Stomach (tissue), 9 donors: ENCODE measurements around the gene C19orf85. TPM values are rescaled to one million over a fixed set of nuclear protein-coding genes. Genes with fewer than 3 reads are reported as not detected.

ENCODE experiments used
- DNase-seq, 2 donors: peaks; one replicate each; pipeline versions ENCODE4 v3.0.0 to v3.0.0-alpha.2; 2013 to 2019
- H3K27ac ChIP-seq, 5 donors: fragments of 200-600 bp in 4 of 5; sonication (generic) in 4 of 5; one replicate each; pipeline ENCODE4 v1.5.1; 2013 to 2019; ENCODE audit warnings: mild to moderate bottlenecking in 1 of 5, moderate library complexity in 1 of 5
- H3K27me3 ChIP-seq, 3 donors: fragments of 200-600 bp; sonication (generic); one replicate each; pipeline ENCODE4 v1.5.1; 2017 to 2019; ENCODE audit warnings: mixed run types in 1 of 3
- H3K36me3 ChIP-seq, 4 donors: fragments of 200-600 bp; sonication (generic); 1 replicate in 3 of 4; 2 replicates in 1 of 4; pipeline ENCODE4 v1.5.1; 2016 to 2019
- H3K4me1 ChIP-seq, 4 donors: fragments of 200-600 bp; sonication (generic); one replicate each; pipeline ENCODE4 v1.5.1; 2016 to 2019
- H3K4me3 ChIP-seq, 4 donors: fragments of 200-600 bp; sonication (generic) in 3 of 4; one replicate each; pipeline ENCODE4 v1.5.1; 2016 to 2019; ENCODE audit warnings: mild to moderate bottlenecking in 1 of 4
- H3K9me3 ChIP-seq, 4 donors: fragments of 200-600 bp; sonication (generic); one replicate each; pipeline ENCODE4 v1.5.1; 2016 to 2019
- EP300 ChIP-seq: sonication (generic); formaldehyde crosslinking; IDR thresholded peaks from one replicate; pipeline ENCODE4 v1.6.1; 2017; ENCODE audit warnings: antibody characterized with exemption
- POLR2A ChIP-seq, 4 donors: fragments of 450-650 bp; IDR thresholded peaks; one replicate each; pipeline ENCODE4 v1.6.1; 2016; ENCODE audit warnings: antibody characterized with exemption in 4 of 4, control low read depth in 2 of 4, mild to moderate bottlenecking in 1 of 4, moderate library complexity in 1 of 4
- POLR2AphosphoS5 ChIP-seq, 3 donors: sonication (generic); formaldehyde crosslinking; IDR thresholded peaks; one replicate each; pipeline ENCODE4 v1.6.1; 2016; ENCODE audit warnings: antibody characterized with exemption in 3 of 3
- WGBS, 5 donors: extraction: QIAGEN DNeasy Blood & Tissue Kit in 3 of 5; methylation state at CpG; one replicate each; pipeline versions ENCODE4 v1.1.5 to v1.1.7; 2013 to 2018; 5-methylcytosine and 5-hydroxymethylcytosine counted together
- intact Hi-C: fragments of 100-400 bp; cut with DNase I; formaldehyde crosslinking; loops from one replicate; pipeline ENCODE4 v1.15.1; 2023; ENCODE audit warnings: low total_unique reads
- polyA plus RNA-seq, 3 donors: library from polyadenylated mRNA; stranded (reverse); fragments of 200-250 nt; gene quantifications; one replicate each; pipeline ENCODE4 v1.2.3, GENCODE V29; 2013
- total RNA-seq, 5 donors: library from RNA; depleted of rRNA; stranded (reverse); fragments of >200 nt; gene quantifications; one replicate each; pipeline versions ENCODE4 v1.1.0 to v1.2.3, GENCODE V29; 2014 to 2016
- TF ChIP-seq, protein P1 (sequence below), 7 experiments: fragments of 450-650 bp in 4 of 7; fragments of 200-600 bp in 3 of 7; sonication (generic) in 3 of 7; IDR thresholded peaks; one replicate each; pipeline ENCODE4 v1.5.1; 2016 to 2019; ENCODE audit warnings: antibody characterized with exemption in 7 of 7, control low read depth in 2 of 7, mild to moderate bottlenecking in 1 of 7
- donor health status: healthy with polysubstance abuse.
- donor health status: Bipolar disorder and iron deficiency.
- donor health status: healthy.

The C19orf85 gene
- total and polyA plus RNA-seq, 8 donors, result 0.23 TPM; not detected in 7

DNA sequence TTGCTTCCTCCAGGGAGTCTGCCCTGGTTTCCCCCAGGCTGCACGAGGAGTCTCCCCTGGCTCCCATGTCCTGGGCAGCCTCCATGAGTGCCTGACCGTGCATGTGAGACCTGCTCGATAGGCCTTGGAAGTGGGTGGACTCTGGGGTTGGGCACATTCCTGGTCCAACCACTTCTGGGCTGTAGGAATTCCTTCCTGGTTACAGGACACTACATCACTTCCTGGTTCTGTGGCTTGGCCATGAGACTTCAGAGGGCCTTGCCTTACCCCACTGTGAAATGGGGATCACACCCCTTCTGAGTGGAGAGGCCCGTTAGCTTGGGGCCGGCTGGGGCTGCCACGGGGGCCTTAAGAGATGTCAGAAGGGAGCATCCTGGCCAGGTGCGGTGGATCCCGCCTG lies 7.9 kb upstream of the C19orf85 start:
- H3K4me1 ChIP-seq, result peaks cover 5 to 21% (median 18%) of the 10 kb centered on the region in 4 donors
- no peaks in the 10 kb centered on the region for H3K9me3 ChIP-seq
- no peak overlapping the region for H3K4me3 ChIP-seq
- DNase-seq, result peak in 1 of 2 donors; percentile 54
- H3K27me3 ChIP-seq, result no peaks in the 10 kb centered on the region
- H3K36me3 ChIP-seq, result no peaks in the 10 kb centered on the region
- TF ChIP-seq POLR2AphosphoS5 (IDR thresholded peaks at IDR 0.05), result no peak
- TF ChIP-seq EP300, result no peak
- no peak for TF ChIP-seq POLR2A (IDR thresholded peaks at IDR 0.05)
- TF ChIP-seq, protein P1, sequence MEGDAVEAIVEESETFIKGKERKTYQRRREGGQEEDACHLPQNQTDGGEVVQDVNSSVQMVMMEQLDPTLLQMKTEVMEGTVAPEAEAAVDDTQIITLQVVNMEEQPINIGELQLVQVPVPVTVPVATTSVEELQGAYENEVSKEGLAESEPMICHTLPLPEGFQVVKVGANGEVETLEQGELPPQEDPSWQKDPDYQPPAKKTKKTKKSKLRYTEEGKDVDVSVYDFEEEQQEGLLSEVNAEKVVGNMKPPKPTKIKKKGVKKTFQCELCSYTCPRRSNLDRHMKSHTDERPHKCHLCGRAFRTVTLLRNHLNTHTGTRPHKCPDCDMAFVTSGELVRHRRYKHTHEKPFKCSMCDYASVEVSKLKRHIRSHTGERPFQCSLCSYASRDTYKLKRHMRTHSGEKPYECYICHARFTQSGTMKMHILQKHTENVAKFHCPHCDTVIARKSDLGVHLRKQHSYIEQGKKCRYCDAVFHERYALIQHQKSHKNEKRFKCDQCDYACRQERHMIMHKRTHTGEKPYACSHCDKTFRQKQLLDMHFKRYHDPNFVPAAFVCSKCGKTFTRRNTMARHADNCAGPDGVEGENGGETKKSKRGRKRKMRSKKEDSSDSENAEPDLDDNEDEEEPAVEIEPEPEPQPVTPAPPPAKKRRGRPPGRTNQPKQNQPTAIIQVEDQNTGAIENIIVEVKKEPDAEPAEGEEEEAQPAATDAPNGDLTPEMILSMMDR (IDR thresholded peaks at IDR 0.05), result no peak
- 36 to 74% (median 72%) methylated on average over 3 to 8 of the region's 8 CpGs for WGBS, 5 donors
- intact Hi-C loops, result no loop called here
- no peak overlapping the region for H3K27ac ChIP-seq

DNA sequence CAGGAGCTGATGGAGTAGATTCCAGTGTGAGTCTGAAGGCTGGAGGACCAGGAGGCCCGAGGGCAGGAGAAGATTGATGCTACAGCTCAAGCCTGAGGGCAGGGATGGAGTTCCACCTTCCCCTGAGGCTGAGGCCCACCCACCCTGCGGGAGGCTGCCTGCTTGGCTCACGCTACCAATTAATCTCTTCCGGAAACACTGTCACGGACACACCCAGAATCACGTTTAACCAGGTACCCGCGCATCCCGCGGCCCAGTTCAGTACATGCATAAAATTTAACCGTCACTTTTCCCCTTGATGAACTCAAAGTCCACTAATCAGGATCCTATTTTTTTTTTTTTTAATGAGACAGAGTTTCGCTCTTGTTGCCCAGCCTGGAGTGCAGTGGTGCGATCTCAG lies 6.7 kb upstream of the C19orf85 start:
- WGBS, 5 donors, result 68 to 81% (median 76%) methylated on average over 13 of the region's 13 CpGs
- DNase-seq, result no peak
- TF ChIP-seq, protein P1 (IDR thresholded peaks at IDR 0.05), result no peak
- TF ChIP-seq POLR2AphosphoS5 (IDR thresholded peaks at IDR 0.05) (no peak), EP300 (no peak), POLR2A (IDR thresholded peaks at IDR 0.05) (no peak)

DNA sequence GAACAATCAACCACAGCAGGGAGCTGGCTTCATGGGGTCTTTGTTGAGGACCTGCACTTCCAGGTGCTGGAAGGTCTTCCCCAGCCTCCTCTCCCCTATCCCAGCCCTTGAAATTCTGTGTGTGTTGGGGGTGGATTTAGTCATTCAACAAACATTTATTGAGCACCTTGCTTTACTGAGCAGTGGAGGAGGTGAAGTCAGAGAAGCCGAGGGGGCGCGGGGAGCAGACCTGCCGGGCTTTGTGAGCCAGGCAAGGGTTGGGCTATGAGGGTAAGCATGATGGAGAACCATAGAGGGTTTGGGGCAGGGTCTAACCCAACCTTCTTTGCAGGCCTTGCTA lies 3.5 kb upstream of the C19orf85 start:
- Histone ChIP-seq H3K4me1 (peaks cover 0 to 11% (median 9%) of the 10 kb centered on the region in 4 donors), H3K27ac (peak overlapping the region in 1 of 5 donors; percentile 13), H3K9me3 (no peaks in the 10 kb centered on the region), H3K27me3 (no peaks in the 10 kb centered on the region), H3K4me3 (no peak overlapping the region), H3K36me3 (no peaks in the 10 kb centered on the region)
- DNase-seq, result no peak
- no peak for TF ChIP-seq EP300
- TF ChIP-seq, protein P1 (IDR thresholded peaks at IDR 0.05), result no peak
- TF ChIP-seq POLR2AphosphoS5 (IDR thresholded peaks at IDR 0.05), result no peak
- no peak for TF ChIP-seq POLR2A (IDR thresholded peaks at IDR 0.05)
- intact Hi-C loops, result loop anchor here (5.0 kb wide), 1 partner anchor 34 kb away; no protein-coding TSS in a partner anchor
- WGBS, 5 donors, result 0 to 12% (median 10%) methylated on average over 4 of the region's 4 CpGs

More for the DNA sequence above, 6.7 kb upstream of the C19orf85 start:
- no peaks in the 10 kb centered on the region for H3K9me3 ChIP-seq
- no peak overlapping the region for H3K27ac ChIP-seq
- H3K4me3 ChIP-seq, result no peak overlapping the region
- no peaks in the 10 kb centered on the region for H3K27me3 ChIP-seq
- intact Hi-C loops, result no loop called here
- no peaks in the 10 kb centered on the region for H3K36me3 ChIP-seq
- H3K4me1 ChIP-seq, result peaks cover 5 to 21% (median 16%) of the 10 kb centered on the region in 4 donors

DNA sequence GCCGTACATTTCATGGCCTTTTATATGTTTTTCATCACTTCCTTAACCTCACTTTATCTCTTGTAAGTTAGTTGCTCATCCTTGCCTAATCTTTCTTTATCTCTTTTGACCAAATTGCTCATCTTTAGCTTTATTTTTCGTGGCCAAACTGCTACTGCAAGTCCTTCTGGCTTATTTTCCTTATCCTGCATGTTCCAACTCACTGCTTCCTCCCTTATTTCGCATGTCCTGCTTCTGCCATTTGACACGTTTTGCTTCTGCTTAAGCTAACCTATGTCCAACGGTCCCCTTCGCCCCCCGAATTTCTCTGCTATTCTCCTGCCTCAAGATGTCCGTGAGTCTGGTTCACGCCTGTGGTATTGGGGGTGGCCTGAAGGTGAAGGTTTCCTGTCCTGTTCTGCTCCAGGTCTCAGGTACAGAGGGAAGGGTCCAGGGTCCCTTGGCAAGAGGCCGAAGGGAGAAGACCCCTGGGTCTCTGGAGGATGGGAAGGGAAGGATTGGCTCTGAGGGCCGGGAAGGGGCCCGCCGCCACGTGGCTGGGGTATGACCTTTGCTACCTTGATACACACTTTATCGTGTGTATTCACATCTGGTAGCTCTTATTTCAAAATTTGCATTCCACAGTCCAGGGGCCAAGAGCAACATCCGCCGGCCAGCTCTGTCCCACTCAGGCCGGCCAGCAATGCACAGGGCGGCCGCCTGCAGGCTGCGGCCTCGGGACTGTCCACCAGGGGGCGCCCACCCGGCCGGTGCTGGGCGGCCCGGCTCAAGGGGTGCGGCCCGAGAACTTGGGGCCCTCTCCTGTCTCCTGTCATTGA lies 2.9 kb upstream of the C19orf85 start:
- Histone ChIP-seq H3K4me3 (no peak overlapping the region), H3K9me3 (no peaks in the 10 kb centered on the region), H3K27me3 (no peaks in the 10 kb centered on the region), H3K4me1 (peaks cover 0 to 14% (median 12%) of the 10 kb centered on the region in 4 donors), H3K36me3 (no peaks in the 10 kb centered on the region), H3K27ac (peak overlapping the region in 1 of 5 donors; percentile 13)
- WGBS, 5 donors, result 27 to 30% (median 29%) methylated on average over 27 to 29 of the region's 29 CpGs
- peak; percentile 75 to 84 for DNase-seq
- intact Hi-C loops, result loop anchor here (5.0 kb wide), 1 partner anchor 35 kb away; no protein-coding TSS in a partner anchor
- TF ChIP-seq EP300 (no peak), POLR2A (IDR thresholded peaks at IDR 0.05) (no peak)
- TF ChIP-seq, protein P1 (IDR thresholded peaks at IDR 0.05), result peak in 5 of 7 experiments; percentile 89 to 100 (median 98)
